Endothelial cell (in vitro differentiated cells): ENCODE data around the gene UPB1. TPM values are rescaled to one million over a fixed set of nuclear protein-coding genes. Genes with fewer than 3 reads are reported as not detected.

ENCODE experiments used
- DNase-seq: peaks from one replicate; pipeline ENCODE4 v3.0.0; 2021; ENCODE audit warnings: low spot score
- H3K27ac Mint-ChIP-seq: one replicate; pipeline ENCODE4 v1.8.0; 2021; ENCODE audit warnings: mixed read lengths, inconsistent platforms; ENCODE audit not compliant: unreplicated experiment
- H3K27me3 Mint-ChIP-seq: one replicate; pipeline ENCODE4 v1.8.0; 2021; ENCODE audit warnings: mild to moderate bottlenecking, moderate library complexity, mixed read lengths, inconsistent platforms; ENCODE audit not compliant: unreplicated experiment
- H3K36me3 Mint-ChIP-seq: one replicate; pipeline ENCODE4 v1.8.0; 2021; ENCODE audit warnings: mild to moderate bottlenecking, low read depth, mixed read lengths, inconsistent platforms; ENCODE audit not compliant: unreplicated experiment
- H3K4me1 Mint-ChIP-seq: one replicate; pipeline ENCODE4 v1.8.0; 2021; ENCODE audit warnings: mild to moderate bottlenecking, mixed read lengths, inconsistent platforms; ENCODE audit not compliant: unreplicated experiment
- H3K4me3 Mint-ChIP-seq: one replicate; pipeline ENCODE4 v1.8.0; 2021; ENCODE audit warnings: mild to moderate bottlenecking, mixed read lengths, inconsistent platforms; ENCODE audit not compliant: unreplicated experiment
- H3K9me3 Mint-ChIP-seq: one replicate; pipeline ENCODE4 v1.8.0; 2021; ENCODE audit warnings: mixed read lengths, inconsistent platforms; ENCODE audit not compliant: unreplicated experiment
- total RNA-seq: library from RNA; stranded (reverse); fragmentation: NEBNext Ultra II Directional; extraction: Animal tissue kit (Norgen Biotek cat#: 25700); gene quantifications from one replicate; pipeline ENCODE4 v1.2.1, GENCODE V29; 2021; ENCODE audit not compliant: unreplicated experiment
- TF ChIP-seq, protein P1 (sequence below): fragments of 200-600 bp; sonication (generic); IDR thresholded peaks from one replicate; pipeline ENCODE4 v1.5.0; 2021; ENCODE audit warnings: antibody characterized with exemption; ENCODE audit not compliant: unreplicated experiment

The UPB1 gene
- total RNA-seq, 1 donor from 2014 or later = 0.13 TPM

DNA sequence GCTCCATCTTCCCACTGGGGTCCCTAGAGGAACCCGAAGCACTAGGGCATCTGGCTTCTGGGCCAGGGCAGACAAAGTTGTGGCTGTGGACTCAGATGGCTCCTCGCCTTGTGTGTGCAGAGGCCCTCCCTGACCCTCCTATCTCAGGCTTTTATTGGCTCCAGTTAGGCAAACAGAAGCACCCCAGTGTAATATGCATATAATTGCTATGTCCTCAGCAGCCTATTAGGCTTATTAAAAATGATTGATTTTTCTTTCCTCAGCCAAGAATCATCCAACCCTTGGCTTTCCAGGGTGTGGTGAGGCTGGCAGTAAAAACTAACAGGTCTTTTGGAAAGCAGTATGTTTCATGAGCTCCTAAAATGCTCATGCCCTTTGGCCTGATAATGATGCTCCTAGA lies 22.3 kb downstream of the UPB1 start:
- Mint-ChIP-seq H3K27ac (no peak overlapping the region), H3K9me3 (no peaks in the 10 kb centered on the region), H3K36me3 (no peaks in the 10 kb centered on the region), H3K4me1 (peaks cover 2% of the 10 kb centered on the region), H3K27me3 (peaks cover 1% of the 10 kb centered on the region), H3K4me3 (no peak overlapping the region)
- TF ChIP-seq, protein P1, sequence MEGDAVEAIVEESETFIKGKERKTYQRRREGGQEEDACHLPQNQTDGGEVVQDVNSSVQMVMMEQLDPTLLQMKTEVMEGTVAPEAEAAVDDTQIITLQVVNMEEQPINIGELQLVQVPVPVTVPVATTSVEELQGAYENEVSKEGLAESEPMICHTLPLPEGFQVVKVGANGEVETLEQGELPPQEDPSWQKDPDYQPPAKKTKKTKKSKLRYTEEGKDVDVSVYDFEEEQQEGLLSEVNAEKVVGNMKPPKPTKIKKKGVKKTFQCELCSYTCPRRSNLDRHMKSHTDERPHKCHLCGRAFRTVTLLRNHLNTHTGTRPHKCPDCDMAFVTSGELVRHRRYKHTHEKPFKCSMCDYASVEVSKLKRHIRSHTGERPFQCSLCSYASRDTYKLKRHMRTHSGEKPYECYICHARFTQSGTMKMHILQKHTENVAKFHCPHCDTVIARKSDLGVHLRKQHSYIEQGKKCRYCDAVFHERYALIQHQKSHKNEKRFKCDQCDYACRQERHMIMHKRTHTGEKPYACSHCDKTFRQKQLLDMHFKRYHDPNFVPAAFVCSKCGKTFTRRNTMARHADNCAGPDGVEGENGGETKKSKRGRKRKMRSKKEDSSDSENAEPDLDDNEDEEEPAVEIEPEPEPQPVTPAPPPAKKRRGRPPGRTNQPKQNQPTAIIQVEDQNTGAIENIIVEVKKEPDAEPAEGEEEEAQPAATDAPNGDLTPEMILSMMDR = no peak
- no peak for DNase-seq

DNA sequence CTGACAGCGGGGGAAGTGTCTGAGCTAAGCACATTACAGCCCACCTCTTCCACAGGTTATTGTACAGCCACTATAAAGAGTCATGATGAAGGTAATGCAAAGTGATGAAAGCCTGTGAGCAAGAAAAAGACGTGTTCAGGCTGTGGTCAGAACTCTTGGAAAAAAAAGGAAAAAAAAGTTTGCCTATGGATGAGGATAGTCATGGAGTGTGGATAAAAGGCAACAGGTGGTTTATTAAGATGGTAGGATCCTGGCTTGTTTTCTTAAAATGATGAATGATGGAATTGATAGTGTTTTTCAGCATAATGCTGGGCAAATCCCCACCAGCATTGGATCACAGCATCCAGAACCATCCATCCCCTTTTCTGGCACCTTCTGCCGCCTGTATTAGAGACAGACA lies 23.1 kb downstream of the UPB1 start:
- TF ChIP-seq, protein P1 = no peak
- Mint-ChIP-seq H3K4me3 (no peak overlapping the region), H3K9me3 (no peaks in the 10 kb centered on the region), H3K27ac (no peak overlapping the region), H3K27me3 (peaks cover 1% of the 10 kb centered on the region), H3K4me1 (peaks cover 2% of the 10 kb centered on the region), H3K36me3 (no peaks in the 10 kb centered on the region)
- no peak for DNase-seq

DNA sequence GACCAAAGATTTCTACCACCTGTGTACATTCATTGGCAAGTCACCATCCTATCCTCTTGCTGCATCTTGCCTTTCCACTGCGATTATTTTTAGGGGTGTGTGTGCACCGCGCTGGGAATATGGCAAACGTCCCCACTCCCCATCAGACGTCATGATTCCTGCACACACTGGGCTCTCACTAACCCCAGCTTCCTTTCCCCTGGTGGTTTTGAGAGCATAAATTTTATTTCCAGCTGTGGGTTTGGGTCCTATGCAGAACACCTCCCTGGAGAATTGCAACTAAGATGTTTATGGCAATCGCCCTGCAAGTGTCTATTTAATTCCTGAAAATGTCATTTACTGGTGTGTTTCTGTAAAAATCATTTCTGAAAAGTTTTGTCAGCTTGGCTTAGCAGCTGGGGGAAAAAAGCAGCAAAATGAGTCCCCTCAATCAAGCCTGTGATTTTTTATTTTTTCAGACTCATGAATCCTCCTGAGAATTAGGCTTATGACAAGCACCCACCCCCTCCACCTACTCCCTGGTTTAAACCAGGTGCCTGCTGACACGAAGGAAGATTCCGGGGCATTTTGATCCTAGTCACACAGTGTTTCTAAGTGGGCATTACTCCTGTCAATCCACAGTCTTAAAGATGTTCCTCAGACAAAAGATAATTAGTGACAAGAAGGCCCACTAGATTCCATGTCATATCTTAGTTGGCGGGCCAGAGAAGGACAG lies 23.8 kb downstream of the UPB1 start:
- Mint-ChIP-seq H3K27me3 (peaks cover 1% of the 10 kb centered on the region), H3K9me3 (no peaks in the 10 kb centered on the region), H3K36me3 (no peaks in the 10 kb centered on the region), H3K27ac (no peak overlapping the region), H3K4me3 (no peak overlapping the region), H3K4me1 (peaks cover 2% of the 10 kb centered on the region)
- TF ChIP-seq, protein P1 = no peak
- DNase-seq = no peak

DNA sequence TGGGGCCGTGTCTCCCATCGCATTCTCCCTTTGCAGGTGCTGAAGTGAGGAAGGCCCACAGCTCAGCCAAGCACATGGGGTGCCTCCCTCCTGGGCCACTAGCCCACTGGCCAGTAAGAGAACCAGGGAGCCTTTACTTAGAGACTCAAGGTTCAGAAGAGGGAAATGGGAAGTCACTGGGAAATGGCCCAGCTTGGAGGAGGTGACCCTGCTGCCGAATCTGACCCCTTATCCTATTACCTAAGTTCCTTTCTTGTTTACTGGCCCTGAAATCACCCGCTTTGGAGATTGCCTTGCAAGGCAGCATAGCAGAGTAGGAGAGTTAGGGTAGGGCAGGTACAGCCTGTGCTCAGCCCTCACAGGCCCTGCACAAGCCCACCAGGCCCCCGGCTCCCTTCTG lies 24.4 kb downstream of the UPB1 start:
- H3K36me3 Mint-ChIP-seq = no peaks in the 10 kb centered on the region

DNA sequence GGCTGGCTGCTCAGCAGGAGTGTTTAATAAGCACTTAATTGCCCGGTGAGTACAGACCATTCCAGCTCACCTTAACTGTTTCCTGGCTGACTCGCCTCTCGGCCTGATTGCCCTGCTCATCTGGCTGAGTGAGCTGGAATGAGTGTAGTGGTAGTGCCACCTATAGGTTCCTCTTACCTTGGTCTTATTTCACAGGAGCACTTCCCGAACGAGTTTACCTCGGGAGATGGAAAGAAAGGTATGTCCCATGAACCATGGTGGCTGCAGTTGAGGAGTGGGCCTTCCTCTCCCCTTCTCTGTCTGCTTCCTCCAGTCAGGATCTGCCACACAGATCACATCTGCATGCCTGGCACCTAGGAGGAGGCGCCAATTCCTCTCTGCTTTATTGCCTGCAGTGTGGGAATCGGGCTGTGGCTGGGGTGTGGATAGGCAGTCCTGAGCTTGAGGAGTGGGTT lies 26.7 kb downstream of the UPB1 start:
- Mint-ChIP-seq H3K27me3 (peaks cover 2% of the 10 kb centered on the region), H3K4me3 (no peak overlapping the region), H3K36me3 (no peaks in the 10 kb centered on the region), H3K27ac (no peak overlapping the region), H3K9me3 (no peaks in the 10 kb centered on the region), H3K4me1 (peaks cover 2% of the 10 kb centered on the region)
- peak; percentile 38 for DNase-seq
- TF ChIP-seq, protein P1 = no peak

More for the DNA sequence above, 24.4 kb downstream of the UPB1 start:
- Mint-ChIP-seq H3K9me3 (no peaks in the 10 kb centered on the region), H3K27me3 (peaks cover 1% of the 10 kb centered on the region), H3K4me1 (peaks cover 2% of the 10 kb centered on the region), H3K27ac (no peak overlapping the region), H3K4me3 (no peak overlapping the region)
- no peak for DNase-seq
- TF ChIP-seq, protein P1 = no peak
